ENCODE results near the gene NLRP13. TPM values are rescaled to one million over a fixed set of nuclear protein-coding genes. Genes with fewer than 3 reads are reported as not detected.

NLRP13 gene
- total RNA-seq, 1 donor from 2014 or later = not detected

DNA sequence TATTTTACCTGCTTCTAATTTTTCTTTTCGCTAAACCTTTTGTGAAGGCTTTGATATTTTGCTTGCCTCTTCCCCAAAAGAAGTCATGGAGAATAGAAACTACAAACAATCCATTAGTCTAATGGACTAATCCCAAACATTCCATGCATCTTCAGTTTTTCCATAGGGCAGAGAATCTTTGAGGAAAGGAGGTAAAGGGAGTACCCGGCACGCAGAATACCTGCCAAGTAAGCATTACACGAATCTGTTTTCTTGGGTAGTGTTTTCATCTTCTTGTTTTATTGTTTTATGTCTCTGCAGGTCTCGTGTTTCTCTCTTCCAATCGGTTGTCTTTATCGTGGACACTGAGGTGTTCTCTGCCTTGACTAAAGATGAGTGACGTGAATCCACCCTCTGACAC is 15.4 kb upstream of the NLRP13 start, which contains the start of gene NLRP8:
Gene NLRP8 (plus strand): TSS at position 301 of the 400 bp plus-strand sequence.
- Mint-ChIP-seq H3K27ac (ENCODE audit: unreplicated experiment) (no peak within 1 kb of the TSS), H3K4me1 (ENCODE audit: low read depth, unreplicated experiment) (no peaks in the 10 kb centered on the region), H3K4me3 (ENCODE audit: unreplicated experiment) (no peak within 1 kb of the TSS), H3K36me3 (ENCODE audit: low read depth, unreplicated experiment) (no peaks in the 10 kb centered on the region), H3K27me3 (ENCODE audit: low read depth, unreplicated experiment) (no peaks in the 10 kb centered on the region), H3K9me3 (ENCODE audit: unreplicated experiment) (peaks cover 19% of the 10 kb centered on the region)
- no peaks in the 10 kb centered on the region for H4K20me1 ChIP-seq (ENCODE audit: insufficient read depth, low read length)
- no peak within 1 kb of the TSS for H3K4me2 ChIP-seq (ENCODE audit: low read length)
- H3K27ac ChIP-seq (ENCODE audit: low read depth, low read length) = no peak within 1 kb of the TSS
- no peak for DNase-seq (ENCODE audit: low read depth)
- H2AFZ ChIP-seq (ENCODE audit: low read depth, low read length) = no peak within 1 kb of the TSS
- H3K79me2 ChIP-seq (ENCODE audit: insufficient read depth, low read length) = no peaks in the 10 kb centered on the region
- no peak within 1 kb of the TSS for H3K9ac ChIP-seq (ENCODE audit: low read length)
- H3K36me3 ChIP-seq (ENCODE audit: insufficient read depth, low read length) = no peaks in the 10 kb centered on the region
- no peaks in the 10 kb centered on the region for H3K4me1 ChIP-seq (ENCODE audit: insufficient read depth, low read length)
- FAIRE-seq = no peak
- H3K4me3 ChIP-seq (ENCODE audit: insufficient read depth, low read depth, low read length) = no peak within 1 kb of the TSS
- H3K9me3 ChIP-seq (ENCODE audit: insufficient read depth, low read depth, low read length) = peaks cover 9% of the 10 kb centered on the region
- TF ChIP-seq, protein P1, sequence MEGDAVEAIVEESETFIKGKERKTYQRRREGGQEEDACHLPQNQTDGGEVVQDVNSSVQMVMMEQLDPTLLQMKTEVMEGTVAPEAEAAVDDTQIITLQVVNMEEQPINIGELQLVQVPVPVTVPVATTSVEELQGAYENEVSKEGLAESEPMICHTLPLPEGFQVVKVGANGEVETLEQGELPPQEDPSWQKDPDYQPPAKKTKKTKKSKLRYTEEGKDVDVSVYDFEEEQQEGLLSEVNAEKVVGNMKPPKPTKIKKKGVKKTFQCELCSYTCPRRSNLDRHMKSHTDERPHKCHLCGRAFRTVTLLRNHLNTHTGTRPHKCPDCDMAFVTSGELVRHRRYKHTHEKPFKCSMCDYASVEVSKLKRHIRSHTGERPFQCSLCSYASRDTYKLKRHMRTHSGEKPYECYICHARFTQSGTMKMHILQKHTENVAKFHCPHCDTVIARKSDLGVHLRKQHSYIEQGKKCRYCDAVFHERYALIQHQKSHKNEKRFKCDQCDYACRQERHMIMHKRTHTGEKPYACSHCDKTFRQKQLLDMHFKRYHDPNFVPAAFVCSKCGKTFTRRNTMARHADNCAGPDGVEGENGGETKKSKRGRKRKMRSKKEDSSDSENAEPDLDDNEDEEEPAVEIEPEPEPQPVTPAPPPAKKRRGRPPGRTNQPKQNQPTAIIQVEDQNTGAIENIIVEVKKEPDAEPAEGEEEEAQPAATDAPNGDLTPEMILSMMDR (IDR thresholded peaks at IDR 0.05; ENCODE audit: insufficient read depth, low read depth, low read length) = no peak
- TF ChIP-seq EZH2 (IDR thresholded peaks at IDR 0.05; ENCODE audit: insufficient read depth, low read length) = no peak
- H3K27me3 ChIP-seq (ENCODE audit: insufficient read depth, low read length) = no peaks in the 10 kb centered on the region

DNA sequence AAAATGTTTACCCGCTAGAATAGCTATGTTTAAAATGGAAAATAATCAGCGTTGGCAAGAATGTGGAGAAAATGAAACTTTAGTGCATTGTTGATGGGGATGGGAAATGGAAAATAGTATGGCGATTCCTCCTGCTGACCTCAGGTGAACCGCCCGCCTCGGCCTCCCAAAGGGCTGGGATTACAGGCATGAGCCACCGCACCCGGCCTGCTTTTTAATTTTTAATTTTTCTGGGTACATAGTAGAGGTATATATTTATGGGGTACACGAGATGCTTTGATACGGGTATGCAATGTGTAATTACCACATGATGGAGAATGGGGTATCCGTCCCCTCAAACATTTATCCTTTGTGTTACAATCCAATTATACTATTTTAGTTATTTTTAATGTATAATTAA is 8.2 kb upstream of the NLRP13 start:
- no peaks in the 10 kb centered on the region for H4K20me1 ChIP-seq (ENCODE audit: insufficient read depth, low read length)
- H3K36me3 Mint-ChIP-seq (ENCODE audit: low read depth, unreplicated experiment) = no peaks in the 10 kb centered on the region
- H2AFZ ChIP-seq (ENCODE audit: low read depth, low read length) = no peak overlapping the region
- H3K27ac Mint-ChIP-seq (ENCODE audit: unreplicated experiment) = no peak overlapping the region
- no peaks in the 10 kb centered on the region for H3K4me1 ChIP-seq (ENCODE audit: insufficient read depth, low read length)
- no peak overlapping the region for H3K4me3 ChIP-seq (ENCODE audit: insufficient read depth, low read depth, low read length)
- H3K4me2 ChIP-seq (ENCODE audit: low read length) = no peak overlapping the region
- H3K79me2 ChIP-seq (ENCODE audit: insufficient read depth, low read length) = no peaks in the 10 kb centered on the region
- no peaks in the 10 kb centered on the region for H3K27me3 ChIP-seq (ENCODE audit: insufficient read depth, low read length)
- FAIRE-seq (no peak), DNase-seq (ENCODE audit: low read depth) (no peak)
- peaks cover 2% of the 10 kb centered on the region for H3K9me3 ChIP-seq (ENCODE audit: insufficient read depth, low read depth, low read length)
- no peak overlapping the region for H3K9ac ChIP-seq (ENCODE audit: low read length)
- no peaks in the 10 kb centered on the region for H3K36me3 ChIP-seq (ENCODE audit: insufficient read depth, low read length)
- H3K27me3 Mint-ChIP-seq (ENCODE audit: low read depth, unreplicated experiment) = no peaks in the 10 kb centered on the region
- no peaks in the 10 kb centered on the region for H3K4me1 Mint-ChIP-seq (ENCODE audit: low read depth, unreplicated experiment)
- no peak overlapping the region for H3K27ac ChIP-seq (ENCODE audit: low read depth, low read length)
- H3K9me3 Mint-ChIP-seq (ENCODE audit: unreplicated experiment) = peaks cover 17% of the 10 kb centered on the region
- no peak overlapping the region for H3K4me3 Mint-ChIP-seq (ENCODE audit: unreplicated experiment)
- TF ChIP-seq, protein P1 (IDR thresholded peaks at IDR 0.05; ENCODE audit: insufficient read depth, low read depth, low read length) = no peak
- TF ChIP-seq EZH2 (IDR thresholded peaks at IDR 0.05; ENCODE audit: insufficient read depth, low read length) = no peak

DNA sequence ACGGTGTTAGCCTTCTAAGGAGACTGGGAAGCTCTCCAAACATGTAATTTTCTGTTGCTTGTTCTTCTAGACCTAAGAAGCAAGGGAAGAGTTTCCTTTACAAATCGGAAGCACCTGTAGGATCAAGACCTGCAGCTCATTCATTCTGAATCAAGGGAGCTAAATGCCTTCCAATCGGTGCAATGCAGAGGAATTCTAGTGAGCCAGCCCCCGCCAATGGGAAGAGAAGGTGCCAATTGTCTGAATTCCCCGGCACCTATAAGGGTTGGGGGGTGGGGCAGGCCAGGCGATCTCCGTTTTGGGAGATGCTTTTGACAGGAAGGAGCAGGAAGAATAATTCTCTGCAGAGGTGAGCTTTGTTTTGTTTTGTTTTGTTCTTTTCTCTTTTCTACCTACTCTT is 7.1 kb upstream of the NLRP13 start:
- no peaks in the 10 kb centered on the region for H3K36me3 ChIP-seq (ENCODE audit: insufficient read depth, low read length)
- H3K4me3 ChIP-seq (ENCODE audit: insufficient read depth, low read depth, low read length) = no peak overlapping the region
- no peak overlapping the region for H3K4me3 Mint-ChIP-seq (ENCODE audit: unreplicated experiment)
- DNase-seq (ENCODE audit: low read depth) = no peak
- no peaks in the 10 kb centered on the region for H3K27me3 ChIP-seq (ENCODE audit: insufficient read depth, low read length)
- H3K4me2 ChIP-seq (ENCODE audit: low read length) = no peak overlapping the region
- no peak for TF ChIP-seq EZH2 (IDR thresholded peaks at IDR 0.05; ENCODE audit: insufficient read depth, low read length)
- TF ChIP-seq, protein P1 (IDR thresholded peaks at IDR 0.05; ENCODE audit: insufficient read depth, low read depth, low read length) = no peak
- H3K9me3 ChIP-seq (ENCODE audit: insufficient read depth, low read depth, low read length) = peaks cover 10% of the 10 kb centered on the region
- no peak for FAIRE-seq
- H3K4me1 ChIP-seq (ENCODE audit: insufficient read depth, low read length) = no peaks in the 10 kb centered on the region
- H2AFZ ChIP-seq (ENCODE audit: low read depth, low read length) = no peak overlapping the region
- H4K20me1 ChIP-seq (ENCODE audit: insufficient read depth, low read length) = no peaks in the 10 kb centered on the region
- no peaks in the 10 kb centered on the region for H3K36me3 Mint-ChIP-seq (ENCODE audit: low read depth, unreplicated experiment)
- H3K27ac ChIP-seq (ENCODE audit: low read depth, low read length) = no peak overlapping the region
- H3K9ac ChIP-seq (ENCODE audit: low read length) = no peak overlapping the region
- H3K9me3 Mint-ChIP-seq (ENCODE audit: unreplicated experiment) = peaks cover 20% of the 10 kb centered on the region
- H3K4me1 Mint-ChIP-seq (ENCODE audit: low read depth, unreplicated experiment) = no peaks in the 10 kb centered on the region
- H3K27me3 Mint-ChIP-seq (ENCODE audit: low read depth, unreplicated experiment) = no peaks in the 10 kb centered on the region
- no peak overlapping the region for H3K27ac Mint-ChIP-seq (ENCODE audit: unreplicated experiment)
- no peaks in the 10 kb centered on the region for H3K79me2 ChIP-seq (ENCODE audit: insufficient read depth, low read length)
